OCI-M2 (cell line): ENCODE measurements around the gene CA10.

ENCODE experiments used
- DNase-seq: peaks from one replicate; lab custom pipeline; 2025; ENCODE audit not compliant: unreplicated experiment; lab: John Stamatoyannopoulos, UW

Gene CA10

GRCh38 chr17:51699303-51699702 is 459.2 kb downstream of the CA10 start:
- no peak for DNase-seq

- no peak for DNase-seq
Observed at GRCh38 chr17:51692917-51693316, 465.6 kb downstream of the CA10 start.

- no peak for DNase-seq
Observed at GRCh38 chr17:51687887-51688286, 470.6 kb downstream of the CA10 start.

GRCh38 chr17:51685287-51685909 is 473.1 kb downstream of the CA10 start:
- no peak for DNase-seq

- no peak for DNase-seq
Observed at GRCh38 chr17:51684214-51684613, 474.3 kb downstream of the CA10 start.

- no peak for DNase-seq
Observed at GRCh38 chr17:51683291-51683690, 475.2 kb downstream of the CA10 start.

GRCh38 chr17:51682115-51682514 is 476.4 kb downstream of the CA10 start:
- no peak for DNase-seq

GRCh38 chr17:51677875-51678274 is 480.6 kb downstream of the CA10 start:
- no peak for DNase-seq

GRCh38 chr17:51676691-51677487 is 481.6 kb downstream of the CA10 start:
- no peak for DNase-seq

GRCh38 chr17:51674579-51675255 is 483.8 kb downstream of the CA10 start:
- no peak for DNase-seq

GRCh38 chr17:51673070-51673469 is 485.4 kb downstream of the CA10 start:
- no peak for DNase-seq

GRCh38 chr17:51672065-51672464 is 486.4 kb downstream of the CA10 start:
- no peak for DNase-seq

GRCh38 chr17:51670899-51671298 is 487.6 kb downstream of the CA10 start:
- DNase-seq, result no peak

- no peak for DNase-seq
Observed at GRCh38 chr17:51668963-51669246, 489.6 kb downstream of the CA10 start.

- no peak for DNase-seq
Observed at GRCh38 chr17:51668155-51668962, 490.2 kb downstream of the CA10 start.

GRCh38 chr17:51667706-51668083 is 490.8 kb downstream of the CA10 start:
- DNase-seq, result no peak

GRCh38 chr17:51666971-51667705 is 491.4 kb downstream of the CA10 start:
- DNase-seq, result no peak

GRCh38 chr17:51662204-51663056 is 496.1 kb downstream of the CA10 start:
- no peak for DNase-seq

GRCh38 chr17:51661403-51661802 is 497.1 kb downstream of the CA10 start:
- DNase-seq, result no peak

GRCh38 chr17:51660266-51660665 is 498.2 kb downstream of the CA10 start:
- no peak for DNase-seq
